Memory B cell (primary cell): ENCODE measurements around the gene DDR2.
"Not testable (repeated sequence)": the region's sequence is repeated elsewhere in the genome, so short reads cannot be mapped to it uniquely, and the experiment has no call there.

Experiments
- ATAC-seq: fragments of 150-1000 bp; cut with Tn5 transposase; 2 replicates; pipeline ENCODE4 v1.10.0; 2021; ENCODE audit warnings: low read depth, mild to moderate bottlenecking, moderate library complexity
- DNase-seq, 2 donors: peaks; one replicate each; pipeline ENCODE4 v3.0.0; 2022; ENCODE audit warnings: low spot score in 2 of 2
- H3K27ac Mint-ChIP-seq: one replicate; pipeline ENCODE4 v1.8.0; 2022; ENCODE audit warnings: mild to moderate bottlenecking, moderate library complexity, mixed read lengths
- H3K27me3 Mint-ChIP-seq: one replicate; pipeline ENCODE4 v1.8.0; 2022; ENCODE audit warnings: mixed read lengths
- H3K36me3 Mint-ChIP-seq: one replicate; pipeline ENCODE4 v1.8.0; 2022; ENCODE audit warnings: mild to moderate bottlenecking, mixed read lengths
- H3K4me1 Mint-ChIP-seq: one replicate; pipeline ENCODE4 v1.8.0; 2022; ENCODE audit warnings: mixed read lengths
- H3K4me3 Mint-ChIP-seq: one replicate; pipeline ENCODE4 v1.8.0; 2022; ENCODE audit warnings: mild to moderate bottlenecking, moderate library complexity, mixed read lengths
- H3K9me3 Mint-ChIP-seq: one replicate; pipeline ENCODE4 v1.8.0; 2022; ENCODE audit warnings: mixed read lengths

Gene DDR2

GRCh38 chr1:162746264-162746942, 114.1 kb downstream of the DDR2 start:
- not testable (repeated sequence) for H3K27me3 Mint-ChIP-seq, DNase-seq, H3K36me3 Mint-ChIP-seq, H3K4me1 Mint-ChIP-seq, H3K4me3 Mint-ChIP-seq, H3K27ac Mint-ChIP-seq, ATAC-seq, H3K9me3 Mint-ChIP-seq

- ATAC-seq, result no peak
- Mint-ChIP-seq H3K4me1 (no peaks in the 10 kb centered on the region), H3K27ac (no peak overlapping the region), H3K9me3 (peaks cover 2% of the 10 kb centered on the region), H3K27me3 (peaks cover 1% of the 10 kb centered on the region), H3K4me3 (no peak overlapping the region), H3K36me3 (no peaks in the 10 kb centered on the region)
- no peak for DNase-seq
These were observed 120.9 kb downstream of the DDR2 start for GRCh38 chr1:162753001-162753658.

GRCh38 chr1:162753998-162754585, 121.8 kb downstream of the DDR2 start:
- Mint-ChIP-seq H3K4me1 (no peaks in the 10 kb centered on the region), H3K9me3 (peaks cover 2% of the 10 kb centered on the region), H3K36me3 (no peaks in the 10 kb centered on the region), H3K27me3 (peaks cover 1% of the 10 kb centered on the region), H3K4me3 (no peak overlapping the region), H3K27ac (no peak overlapping the region)
- ATAC-seq (no peak), DNase-seq (no peak)

GRCh38 chr1:162755306-162755705, 123.0 kb downstream of the DDR2 start:
- no peak for ATAC-seq
- no peak for DNase-seq
- Mint-ChIP-seq H3K4me1 (no peaks in the 10 kb centered on the region), H3K9me3 (no peaks in the 10 kb centered on the region), H3K27me3 (peaks cover 1% of the 10 kb centered on the region), H3K36me3 (no peaks in the 10 kb centered on the region), H3K27ac (no peak overlapping the region), H3K4me3 (no peak overlapping the region)

GRCh38 chr1:162756523-162756922, 124.3 kb downstream of the DDR2 start:
- H3K36me3 Mint-ChIP-seq, result no peaks in the 10 kb centered on the region
- H3K9me3 Mint-ChIP-seq, result no peaks in the 10 kb centered on the region
- peaks cover 1% of the 10 kb centered on the region for H3K27me3 Mint-ChIP-seq
- no peak for ATAC-seq
- H3K4me3 Mint-ChIP-seq, result no peak overlapping the region
- DNase-seq, result no peak
- no peak overlapping the region for H3K27ac Mint-ChIP-seq
- no peaks in the 10 kb centered on the region for H3K4me1 Mint-ChIP-seq

GRCh38 chr1:162757476-162757875, 125.2 kb downstream of the DDR2 start:
- no peak overlapping the region for H3K27ac Mint-ChIP-seq
- no peaks in the 10 kb centered on the region for H3K9me3 Mint-ChIP-seq
- no peak for ATAC-seq
- no peak overlapping the region for H3K4me3 Mint-ChIP-seq
- no peaks in the 10 kb centered on the region for H3K4me1 Mint-ChIP-seq
- no peak for DNase-seq
- H3K27me3 Mint-ChIP-seq, result peaks cover 1% of the 10 kb centered on the region
- no peaks in the 10 kb centered on the region for H3K36me3 Mint-ChIP-seq

- H3K27me3 Mint-ChIP-seq, result peaks cover 3% of the 10 kb centered on the region
- ATAC-seq (no peak), DNase-seq (no peak)
- no peaks in the 10 kb centered on the region for H3K36me3 Mint-ChIP-seq
- no peaks in the 10 kb centered on the region for H3K9me3 Mint-ChIP-seq
- no peaks in the 10 kb centered on the region for H3K4me1 Mint-ChIP-seq
- H3K27ac Mint-ChIP-seq, result no peak overlapping the region
- no peak overlapping the region for H3K4me3 Mint-ChIP-seq
These were observed 133.5 kb downstream of the DDR2 start for GRCh38 chr1:162765788-162766187.

- no peak for ATAC-seq
- peaks cover 3% of the 10 kb centered on the region for H3K36me3 Mint-ChIP-seq
- peaks cover 9% of the 10 kb centered on the region for H3K27me3 Mint-ChIP-seq
These were observed 140.4 kb downstream of the DDR2 start for GRCh38 chr1:162772571-162773154.

GRCh38 chr1:162774007-162774406, 141.7 kb downstream of the DDR2 start:
- Mint-ChIP-seq H3K36me3 (peaks cover 3% of the 10 kb centered on the region), H3K9me3 (no peaks in the 10 kb centered on the region), H3K4me3 (no peak overlapping the region), H3K27me3 (peaks cover 11% of the 10 kb centered on the region), H3K27ac (no peak overlapping the region), H3K4me1 (no peaks in the 10 kb centered on the region)
- no peak for DNase-seq
- ATAC-seq, result no peak

More at GRCh38 chr1:162772571-162773154, 140.4 kb downstream of the DDR2 start:
- H3K9me3 Mint-ChIP-seq, result no peaks in the 10 kb centered on the region
- no peak overlapping the region for H3K27ac Mint-ChIP-seq
- no peaks in the 10 kb centered on the region for H3K4me1 Mint-ChIP-seq
- no peak overlapping the region for H3K4me3 Mint-ChIP-seq
- DNase-seq, result no peak

- DNase-seq (no peak), ATAC-seq (no peak)
- Mint-ChIP-seq H3K27ac (no peak overlapping the region), H3K9me3 (no peaks in the 10 kb centered on the region), H3K4me1 (no peaks in the 10 kb centered on the region), H3K27me3 (peaks cover 11% of the 10 kb centered on the region), H3K4me3 (no peak overlapping the region), H3K36me3 (peaks cover 2% of the 10 kb centered on the region)
These were observed 146.8 kb downstream of the DDR2 start for GRCh38 chr1:162779043-162779442.

GRCh38 chr1:162782671-162783070, 150.4 kb downstream of the DDR2 start:
- no peak for DNase-seq
- H3K27ac Mint-ChIP-seq, result no peak overlapping the region
- H3K4me3 Mint-ChIP-seq, result no peak overlapping the region
- peaks cover 5% of the 10 kb centered on the region for H3K27me3 Mint-ChIP-seq
- ATAC-seq, result no peak
- no peaks in the 10 kb centered on the region for H3K9me3 Mint-ChIP-seq
- no peaks in the 10 kb centered on the region for H3K4me1 Mint-ChIP-seq
- H3K36me3 Mint-ChIP-seq, result peaks cover 2% of the 10 kb centered on the region

- not testable (repeated sequence) for H3K9me3 Mint-ChIP-seq, H3K27me3 Mint-ChIP-seq, ATAC-seq, H3K4me1 Mint-ChIP-seq, DNase-seq, H3K27ac Mint-ChIP-seq, H3K4me3 Mint-ChIP-seq, H3K36me3 Mint-ChIP-seq
These were observed 152.7 kb downstream of the DDR2 start for GRCh38 chr1:162784926-162785325.

- not testable (repeated sequence) for H3K27ac Mint-ChIP-seq, ATAC-seq, H3K36me3 Mint-ChIP-seq
These were observed 156.5 kb downstream of the DDR2 start for GRCh38 chr1:162788783-162789182.

GRCh38 chr1:162790303-162790984, 158.2 kb downstream of the DDR2 start, which contains the start of gene HSD17B7:
HSD17B7 (plus strand) TSS chr1:162790702; CDS start chr1:162790801, 99 bp downstream.
- Mint-ChIP-seq H3K27ac (peak within 1 kb of the TSS; percentile 93), H3K4me3 (peak within 1 kb of the TSS; percentile 90)
- peak; percentile 54 to 71 for DNase-seq
- not testable (repeated sequence) for H3K9me3 Mint-ChIP-seq, H3K27me3 Mint-ChIP-seq, H3K36me3 Mint-ChIP-seq, H3K4me1 Mint-ChIP-seq
- ATAC-seq, result peak; percentile 96

More at GRCh38 chr1:162788783-162789182, 156.5 kb downstream of the DDR2 start:
- H3K27me3 Mint-ChIP-seq, DNase-seq, H3K9me3 Mint-ChIP-seq, H3K4me1 Mint-ChIP-seq, H3K4me3 Mint-ChIP-seq: not testable (repeated sequence)
